Activated CD4-positive, alpha-beta T cell treated with anti-CD3 and anti-CD28 coated beads, Interleukin-2, amount 10 ng/mL, durations not matched to agents 7 days and 5 days (primary cell): ENCODE measurements around the gene WFIKKN1. TPM values are rescaled to one million over a fixed set of nuclear protein-coding genes. Genes with fewer than 3 reads are reported as not detected.

ENCODE experiments used
- CTCF ChIA-PET: fragments of 350-600 bp; sonication (Branson Sonifier 250); formaldehyde crosslinking; loops from one replicate; lab custom pipeline; 2021; ENCODE audit warnings: antibody characterized with exemption; lab: Charles Lee
- POLR2A ChIA-PET: fragments of 350-600 bp; sonication (Branson Sonifier 250); formaldehyde crosslinking; loops from one replicate; lab custom pipeline; 2021; ENCODE audit warnings: antibody characterized with exemption; lab: Charles Lee
- DNase-seq: peaks from one replicate; pipeline ENCODE4 v3.0.0-alpha.2; 2020
- H3K27ac Mint-ChIP-seq: one replicate; pipeline ENCODE4 v1.8.0; 2021; ENCODE audit warnings: mild to moderate bottlenecking, moderate library complexity, mixed read lengths
- H3K27me3 Mint-ChIP-seq: one replicate; pipeline ENCODE4 v1.8.0; 2021; ENCODE audit warnings: mixed read lengths
- H3K36me3 Mint-ChIP-seq: one replicate; pipeline ENCODE4 v1.8.0; 2021; ENCODE audit warnings: low read depth, mixed read lengths
- H3K4me1 Mint-ChIP-seq: one replicate; pipeline ENCODE4 v1.8.0; 2021; ENCODE audit warnings: mixed read lengths
- H3K4me3 Mint-ChIP-seq: one replicate; pipeline ENCODE4 v1.8.0; 2021; ENCODE audit warnings: mild to moderate bottlenecking, moderate library complexity, mixed read lengths
- H3K9me3 Mint-ChIP-seq: one replicate; pipeline ENCODE4 v1.8.0; 2021; ENCODE audit warnings: mixed read lengths
- total RNA-seq, 2 experiments: library from RNA; stranded (reverse); gene quantifications; one replicate each; pipeline ENCODE4 v1.2.3, GENCODE V29; 2021

WFIKKN1 gene
- total RNA-seq, 2 experiments from 2014 or later: 1.8 to 2.7 TPM

DNA sequence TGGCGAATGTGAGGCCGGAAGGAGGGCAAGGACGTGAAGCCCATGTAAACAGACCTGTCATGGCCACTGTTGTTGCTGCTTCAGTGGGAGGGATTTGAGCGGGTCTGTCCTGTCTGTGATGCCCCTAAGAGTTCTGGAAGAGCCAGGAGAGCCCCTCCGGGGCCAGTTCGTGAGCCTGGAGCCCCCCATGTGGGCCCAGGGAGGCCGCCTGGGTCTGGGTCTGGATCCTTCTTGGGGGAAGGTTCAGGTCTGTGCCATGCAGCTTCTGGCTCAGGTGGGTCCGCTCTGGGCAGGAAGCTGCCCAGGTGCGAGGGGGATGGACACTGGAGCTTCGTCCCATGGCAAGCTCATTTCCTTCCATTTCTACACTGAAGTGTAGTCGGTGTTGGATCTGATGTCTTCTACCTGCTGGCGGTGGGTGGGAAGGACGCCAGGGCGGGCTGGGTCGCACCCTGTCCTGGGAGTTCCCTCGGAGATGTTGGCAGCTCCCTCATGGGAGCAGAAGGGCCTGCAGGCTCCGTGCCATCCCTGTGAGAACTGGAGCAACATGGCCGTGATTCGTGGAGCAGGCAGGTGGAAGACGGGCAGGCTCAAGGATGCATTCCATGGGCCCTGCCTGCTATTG, 11.2 kb upstream of the WFIKKN1 start:
- H3K9me3 Mint-ChIP-seq: no peaks in the 10 kb centered on the region
- H3K27me3 Mint-ChIP-seq: no peaks in the 10 kb centered on the region
- no peak overlapping the region for H3K27ac Mint-ChIP-seq
- no peak overlapping the region for H3K4me3 Mint-ChIP-seq
- CTCF ChIA-PET: no interaction called here
- POLR2A ChIA-PET: no interaction called here
- no peaks in the 10 kb centered on the region for H3K36me3 Mint-ChIP-seq
- no peak for DNase-seq
- no peaks in the 10 kb centered on the region for H3K4me1 Mint-ChIP-seq

- no peak overlapping the region for H3K27ac Mint-ChIP-seq
- H3K4me1 Mint-ChIP-seq: no peaks in the 10 kb centered on the region
- ChIA-PET POLR2A (no interaction called here), CTCF (no interaction called here)
- no peaks in the 10 kb centered on the region for H3K36me3 Mint-ChIP-seq
- H3K4me3 Mint-ChIP-seq: no peak overlapping the region
- no peaks in the 10 kb centered on the region for H3K27me3 Mint-ChIP-seq
- no peak for DNase-seq
- H3K9me3 Mint-ChIP-seq: no peaks in the 10 kb centered on the region
Measured at GRCh38 chr16:620700-621525, 9.9 kb upstream of the WFIKKN1 start.

DNA sequence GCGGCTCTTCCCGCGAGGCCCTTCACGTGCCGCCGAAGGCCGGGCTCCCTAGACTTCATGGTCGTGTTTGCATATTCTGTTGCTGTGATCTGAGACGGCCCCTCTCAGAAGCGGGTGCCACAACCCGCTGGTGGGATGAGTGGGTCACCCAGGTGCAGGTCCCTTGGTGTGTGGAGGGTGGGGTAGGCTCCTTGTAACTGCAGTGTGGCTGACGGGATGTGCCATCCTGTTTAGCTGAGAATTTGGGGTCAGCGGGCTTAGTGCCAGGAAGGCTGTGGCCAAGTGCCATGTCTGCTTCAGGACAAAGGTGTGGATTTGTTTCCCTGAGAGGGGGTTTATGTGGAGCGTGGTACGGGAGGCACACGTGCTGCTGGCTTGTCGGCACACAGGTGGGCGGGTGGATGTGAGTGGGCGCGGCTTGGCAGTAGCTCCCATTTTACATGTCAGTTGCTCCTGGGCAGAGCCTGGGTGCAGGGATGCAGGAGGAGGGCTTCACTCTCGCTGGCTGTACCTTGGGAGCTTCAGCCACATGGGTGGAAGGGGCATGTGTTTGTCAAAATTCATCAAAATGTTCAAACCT, 9.2 kb upstream of the WFIKKN1 start:
- no peak for DNase-seq
- Mint-ChIP-seq H3K27ac (no peak overlapping the region), H3K27me3 (no peaks in the 10 kb centered on the region), H3K4me1 (no peaks in the 10 kb centered on the region), H3K36me3 (no peaks in the 10 kb centered on the region), H3K9me3 (no peaks in the 10 kb centered on the region), H3K4me3 (no peak overlapping the region)
- ChIA-PET POLR2A (no interaction called here), CTCF (no interaction called here)

GRCh38 chr16:622920-623280, 7.9 kb upstream of the WFIKKN1 start:
- ChIA-PET POLR2A (no interaction called here), CTCF (interaction anchor here (0.6 kb wide), 1 partner anchor 1310 kb away, joined by 3 read pairs; no protein-coding TSS in a partner anchor)
- H3K9me3 Mint-ChIP-seq: no peaks in the 10 kb centered on the region
- H3K27me3 Mint-ChIP-seq: no peaks in the 10 kb centered on the region
- no peak overlapping the region for H3K4me3 Mint-ChIP-seq
- H3K36me3 Mint-ChIP-seq: no peaks in the 10 kb centered on the region
- no peak overlapping the region for H3K27ac Mint-ChIP-seq
- H3K4me1 Mint-ChIP-seq: no peaks in the 10 kb centered on the region
- no peak for DNase-seq

GRCh38 chr16:624526-625070, 6.2 kb upstream of the WFIKKN1 start:
- H3K4me3 Mint-ChIP-seq: no peak overlapping the region
- H3K4me1 Mint-ChIP-seq: no peaks in the 10 kb centered on the region
- H3K27me3 Mint-ChIP-seq: no peaks in the 10 kb centered on the region
- no peaks in the 10 kb centered on the region for H3K36me3 Mint-ChIP-seq
- CTCF ChIA-PET: no interaction called here
- DNase-seq: no peak
- POLR2A ChIA-PET: no interaction called here
- H3K27ac Mint-ChIP-seq: no peak overlapping the region
- H3K9me3 Mint-ChIP-seq: no peaks in the 10 kb centered on the region

DNA sequence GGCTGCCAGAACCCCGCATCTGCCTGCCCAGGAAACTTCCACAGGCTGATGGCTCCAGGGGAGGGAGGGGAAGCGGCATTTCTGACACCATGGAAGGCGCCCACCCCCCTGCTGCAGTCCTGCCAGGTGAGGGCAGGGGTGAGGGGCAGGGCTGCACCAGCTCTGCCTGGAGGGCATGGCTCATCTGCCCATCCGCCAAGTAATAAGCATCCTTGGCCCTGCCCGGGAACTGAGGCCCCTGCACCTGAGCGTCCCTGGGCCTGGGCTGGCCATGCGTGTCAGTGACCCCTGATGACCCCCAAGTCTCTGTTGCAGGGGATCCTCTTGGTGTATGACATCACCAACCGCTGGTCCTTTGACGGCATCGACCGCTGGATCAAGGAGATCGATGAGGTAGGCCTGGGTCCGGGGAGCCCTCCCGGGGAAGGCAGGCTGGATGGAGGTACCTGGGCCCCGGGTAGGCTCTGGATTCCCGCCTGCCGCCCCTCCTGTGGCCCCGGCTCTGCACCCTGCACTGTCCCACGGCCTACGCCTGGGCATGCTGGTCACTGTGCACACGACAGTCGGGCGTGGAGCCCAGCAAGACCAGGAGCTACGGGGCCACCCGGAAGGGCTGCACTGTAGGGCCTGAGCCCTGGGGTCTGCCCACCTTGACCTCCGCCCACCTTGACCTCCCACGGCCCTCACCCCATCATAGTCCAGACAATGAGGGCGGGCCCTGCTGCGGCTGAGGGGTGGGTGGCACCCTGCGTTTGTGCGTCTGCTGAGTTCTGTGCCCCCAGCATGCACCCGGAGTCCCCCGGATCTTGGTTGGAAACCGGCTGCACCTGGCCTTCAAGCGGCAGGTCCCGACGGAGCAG, 5.4 kb upstream of the WFIKKN1 start:
- DNase-seq: no peak
- ChIA-PET CTCF (interaction anchor here (1.7 kb wide), 1 partner anchor 11 kb away, joined by 4 read pairs; the partner anchor contains the start of gene METTL26), POLR2A (no interaction called here)
- Mint-ChIP-seq H3K4me3 (no peak overlapping the region), H3K36me3 (no peaks in the 10 kb centered on the region), H3K27me3 (no peaks in the 10 kb centered on the region), H3K27ac (no peak overlapping the region), H3K4me1 (no peaks in the 10 kb centered on the region), H3K9me3 (no peaks in the 10 kb centered on the region)

DNA sequence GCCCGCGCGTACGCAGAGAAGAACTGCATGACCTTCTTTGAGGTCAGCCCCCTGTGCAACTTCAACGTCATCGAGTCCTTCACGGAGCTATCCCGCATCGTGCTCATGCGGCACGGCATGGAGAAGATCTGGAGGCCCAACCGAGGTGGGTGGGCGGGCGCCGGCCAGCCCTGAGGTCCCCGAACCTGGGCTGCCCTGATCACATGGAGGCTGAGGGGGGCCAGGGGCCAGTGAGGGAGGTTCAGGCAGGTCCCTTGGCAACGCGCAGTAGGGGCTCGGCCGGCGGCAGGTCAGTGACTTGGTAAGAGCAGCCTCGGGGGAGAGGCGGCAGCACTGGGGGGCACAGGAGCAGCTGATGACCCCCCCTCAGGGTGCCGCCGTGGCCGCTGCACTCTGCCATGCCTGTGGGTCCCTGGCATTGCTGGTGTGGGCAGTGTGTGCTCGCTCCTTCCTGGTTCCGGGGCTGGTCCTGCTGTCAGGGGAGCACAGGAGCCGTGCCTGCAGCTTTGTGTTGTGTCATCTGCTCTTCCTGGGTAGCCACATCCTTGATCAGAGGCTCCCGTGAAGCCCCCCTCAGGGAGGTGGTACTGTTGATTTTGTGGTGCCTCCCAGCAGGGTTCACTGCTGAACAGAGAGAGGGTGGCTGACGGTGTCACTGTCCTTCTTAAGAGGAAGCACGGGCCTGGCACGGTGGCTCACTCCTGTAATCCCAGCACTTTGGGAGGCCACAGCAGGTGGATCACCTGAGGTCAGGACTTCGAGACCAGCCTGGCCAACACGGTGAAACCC, 4.6 kb upstream of the WFIKKN1 start:
- Mint-ChIP-seq H3K27me3 (no peaks in the 10 kb centered on the region), H3K4me1 (no peaks in the 10 kb centered on the region), H3K27ac (no peak overlapping the region), H3K36me3 (no peaks in the 10 kb centered on the region), H3K4me3 (no peak overlapping the region), H3K9me3 (no peaks in the 10 kb centered on the region)
- DNase-seq: no peak
- CTCF ChIA-PET: interaction anchor here (1.7 kb wide), 1 partner anchor 10 kb away, joined by 4 read pairs; the partner anchor contains the start of gene METTL26
- POLR2A ChIA-PET: no interaction called here

GRCh38 chr16:626787-627453, 3.9 kb upstream of the WFIKKN1 start:
- Mint-ChIP-seq H3K27ac (no peak overlapping the region), H3K4me1 (no peaks in the 10 kb centered on the region), H3K4me3 (no peak overlapping the region), H3K9me3 (no peaks in the 10 kb centered on the region), H3K27me3 (no peaks in the 10 kb centered on the region), H3K36me3 (no peaks in the 10 kb centered on the region)
- no peak for DNase-seq
- ChIA-PET CTCF (interaction anchor here (1.7 kb wide), 1 partner anchor 10 kb away, joined by 4 read pairs; the partner anchor contains the start of gene METTL26), POLR2A (no interaction called here)

DNA sequence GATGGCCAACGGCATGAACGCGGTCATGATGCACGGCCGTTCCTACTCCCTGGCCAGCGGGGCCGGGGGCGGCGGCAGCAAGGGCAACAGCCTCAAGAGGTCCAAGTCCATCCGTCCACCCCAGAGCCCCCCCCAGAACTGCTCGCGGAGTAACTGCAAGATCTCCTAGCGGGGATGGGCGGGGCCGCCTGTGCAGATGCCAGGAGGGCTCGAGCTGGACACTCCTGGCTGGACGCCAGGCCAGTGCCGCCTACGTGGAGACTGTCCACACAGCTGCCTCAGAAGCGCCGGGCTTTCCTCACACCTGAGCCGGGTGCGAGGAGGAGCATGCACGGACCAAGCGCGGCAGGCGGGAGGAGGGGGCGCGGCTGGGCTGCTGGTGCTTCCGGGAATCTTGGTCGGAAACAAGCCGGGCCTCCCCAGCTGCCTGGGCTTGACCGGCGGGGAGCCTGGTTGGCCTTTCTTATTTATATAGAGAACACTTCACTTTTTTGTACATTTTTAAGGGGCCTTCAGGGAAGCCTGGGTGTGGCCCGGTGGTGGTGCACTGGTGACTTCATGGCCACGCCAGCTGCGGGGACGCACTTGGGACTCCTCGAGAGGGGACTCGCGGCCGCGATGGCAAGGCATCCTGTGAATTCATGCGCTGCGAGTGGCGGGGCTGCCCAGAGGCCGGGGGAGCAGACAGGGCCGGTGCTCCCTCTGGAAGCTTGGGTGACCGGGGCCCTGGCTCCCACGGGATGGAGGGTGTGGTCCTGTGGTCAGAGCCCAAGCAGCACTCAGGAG, 3.1 kb upstream of the WFIKKN1 start:
- Mint-ChIP-seq H3K9me3 (no peaks in the 10 kb centered on the region), H3K27me3 (no peaks in the 10 kb centered on the region), H3K4me3 (no peak overlapping the region), H3K36me3 (no peaks in the 10 kb centered on the region), H3K4me1 (no peaks in the 10 kb centered on the region), H3K27ac (no peak overlapping the region)
- ChIA-PET CTCF (interaction anchor here (1.7 kb wide), 1 partner anchor 9 kb away, joined by 4 read pairs; the partner anchor contains the start of gene METTL26), POLR2A (no interaction called here)
- no peak for DNase-seq

- no peaks in the 10 kb centered on the region for H3K9me3 Mint-ChIP-seq
- H3K4me1 Mint-ChIP-seq: no peaks in the 10 kb centered on the region
- no peak overlapping the region for H3K4me3 Mint-ChIP-seq
- H3K36me3 Mint-ChIP-seq: no peaks in the 10 kb centered on the region
- POLR2A ChIA-PET: no interaction called here
- no peak overlapping the region for H3K27ac Mint-ChIP-seq
- no peak for DNase-seq
- H3K27me3 Mint-ChIP-seq: no peaks in the 10 kb centered on the region
- CTCF ChIA-PET: no interaction called here
Measured at GRCh38 chr16:628321-629061, 2.3 kb upstream of the WFIKKN1 start.
